ENCODE data around the gene KYAT1. TPM values are rescaled to one million over a fixed set of nuclear protein-coding genes. Genes with fewer than 3 reads are reported as not detected.
"Not testable (repeated sequence)": the region's sequence is repeated elsewhere in the genome, so short reads cannot be mapped to it uniquely, and the experiment has no call there.

The KYAT1 gene
- total RNA-seq, 1 donor from 2014 or later, result 9.7 TPM

GRCh38 chr9:128818839-128819715 is 62.7 kb downstream of the KYAT1 start:
- DNase-seq (ENCODE audit: low spot score), result no peak

- peak; percentile 97 for DNase-seq (ENCODE audit: low spot score)
Observed at GRCh38 chr9:128818099-128818838, 63.5 kb downstream of the KYAT1 start, which contains the start of gene ENDOG. Gene ENDOG (plus strand): TSS chr9:128818500. CDS start chr9:128818685, 185 bp downstream.

GRCh38 chr9:128810873-128811272 is 70.9 kb downstream of the KYAT1 start:
- DNase-seq (ENCODE audit: low spot score), result no peak

- no peak for DNase-seq (ENCODE audit: low spot score)
Observed at GRCh38 chr9:128809831-128810230, 71.9 kb downstream of the KYAT1 start.

- DNase-seq (ENCODE audit: low spot score), result no peak
Observed at GRCh38 chr9:128809036-128809599, 72.6 kb downstream of the KYAT1 start.

- no peak for DNase-seq (ENCODE audit: low spot score)
Observed at GRCh38 chr9:128808543-128808942, 73.2 kb downstream of the KYAT1 start.

GRCh38 chr9:128807827-128808226 is 73.9 kb downstream of the KYAT1 start:
- DNase-seq (ENCODE audit: low spot score), result no peak

- no peak for DNase-seq (ENCODE audit: low spot score)
Observed at GRCh38 chr9:128805661-128806060, 76.1 kb downstream of the KYAT1 start.

GRCh38 chr9:128802482-128802881 is 79.3 kb downstream of the KYAT1 start:
- no peak for DNase-seq (ENCODE audit: low spot score)

GRCh38 chr9:128800061-128800460 is 81.7 kb downstream of the KYAT1 start:
- DNase-seq (ENCODE audit: low spot score), result no peak

- DNase-seq (ENCODE audit: low spot score), result no peak
Observed at GRCh38 chr9:128798896-128799295, 82.9 kb downstream of the KYAT1 start.

GRCh38 chr9:128794961-128795360 is 86.8 kb downstream of the KYAT1 start:
- DNase-seq (ENCODE audit: low spot score), result not testable (repeated sequence)

- no peak for DNase-seq (ENCODE audit: low spot score)
Observed at GRCh38 chr9:128792978-128793686, 88.6 kb downstream of the KYAT1 start.

GRCh38 chr9:128792134-128792533 is 89.6 kb downstream of the KYAT1 start:
- no peak for DNase-seq (ENCODE audit: low spot score)

GRCh38 chr9:128790536-128790935 is 91.2 kb downstream of the KYAT1 start:
- DNase-seq (ENCODE audit: low spot score), result no peak

- no peak for DNase-seq (ENCODE audit: low spot score)
Observed at GRCh38 chr9:128788445-128788844, 93.3 kb downstream of the KYAT1 start.

- DNase-seq (ENCODE audit: low spot score), result no peak
Observed at GRCh38 chr9:128787659-128788058, 94.1 kb downstream of the KYAT1 start.

GRCh38 chr9:128786681-128787601 is 94.8 kb downstream of the KYAT1 start, which contains the start of gene TBC1D13:
Gene TBC1D13 (plus strand): TSS chr9:128787253. CDS start chr9:128787354, 101 bp downstream.
- peak; percentile 91 for DNase-seq (ENCODE audit: low spot score)

- DNase-seq (ENCODE audit: low spot score), result no peak
Observed at GRCh38 chr9:128785427-128785826, 96.3 kb downstream of the KYAT1 start.

Measured in mucosa of gallbladder (tissue), 1 donor.